GM13976 (cell line): Measurements from ENCODE around the gene KCNE1.
"Not testable (repeated sequence)": the region's sequence is repeated elsewhere in the genome, so short reads cannot be mapped to it uniquely, and the experiment has no call there.

ENCODE experiments used
- DNase-seq: peaks from one replicate; pipeline ENCODE4 v3.0.0; 2012; ENCODE audit warnings: low spot score
- CTCF ChIP-seq: IDR thresholded peaks from 2 replicates; pipeline ENCODE4 v1.5.1; 2012; ENCODE audit warnings: borderline replicate concordance, mild to moderate bottlenecking; ENCODE audit not compliant: insufficient read depth; ENCODE audit errors: extremely low read depth, missing control alignments, control extremely low read depth
- in situ Hi-C: fragments of 300-500 bp; cut with MboI; formaldehyde crosslinking; loops from one replicate; pipeline ENCODE4 v1.12.0; 2022; ENCODE audit warnings: low sequenced_read_pairs, mixed read lengths, inconsistent platforms; ENCODE audit not compliant: unreplicated experiment

KCNE1 gene

DNA sequence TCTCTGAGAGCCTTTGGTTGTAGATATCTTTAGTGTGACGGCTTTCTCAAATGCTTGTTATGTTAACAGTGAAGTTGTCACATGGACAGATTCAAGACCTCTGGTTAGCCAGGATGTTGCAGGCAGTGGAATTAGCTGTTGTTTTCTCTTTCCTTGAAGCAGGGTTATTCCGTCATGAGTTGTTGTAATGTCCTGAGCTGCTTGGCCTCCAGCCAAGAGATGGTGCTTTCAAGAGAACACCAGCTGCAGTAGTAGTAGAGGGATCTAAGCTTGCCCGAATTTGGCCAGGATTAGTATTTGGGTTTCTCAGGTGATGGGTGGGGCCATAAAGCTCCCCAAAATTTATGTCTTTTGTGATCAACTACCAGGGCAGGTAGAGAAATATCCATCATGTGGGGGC lies 13.4 kb downstream of the KCNE1 start:
- in situ Hi-C loops: no loop called here
- DNase-seq: no peak
- no peak for TF ChIP-seq CTCF

DNA sequence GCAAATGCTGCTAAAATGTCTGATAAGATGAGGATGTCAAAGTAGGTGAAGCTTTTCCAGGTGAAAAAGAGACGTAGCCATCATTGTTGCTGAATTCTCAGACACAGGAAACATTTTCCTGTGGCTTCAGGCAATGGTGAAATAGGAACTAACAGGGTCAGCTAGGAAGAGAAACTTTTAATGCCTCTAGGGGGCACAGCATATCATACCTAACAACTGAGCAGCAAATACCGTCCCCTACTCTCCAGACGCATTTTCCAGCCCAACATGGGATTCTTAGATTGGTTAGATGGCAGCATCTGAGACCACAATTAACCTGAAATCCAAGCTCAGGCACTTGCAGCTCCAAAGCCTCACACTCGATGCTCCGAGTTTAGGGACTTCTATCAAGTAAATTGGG lies 28.2 kb downstream of the KCNE1 start:
- in situ Hi-C loops, DNase-seq: not testable (repeated sequence)

GRCh38 chr21:34483435-34483834 lies 28.6 kb downstream of the KCNE1 start:
- in situ Hi-C loops, DNase-seq: not testable (repeated sequence)

DNA sequence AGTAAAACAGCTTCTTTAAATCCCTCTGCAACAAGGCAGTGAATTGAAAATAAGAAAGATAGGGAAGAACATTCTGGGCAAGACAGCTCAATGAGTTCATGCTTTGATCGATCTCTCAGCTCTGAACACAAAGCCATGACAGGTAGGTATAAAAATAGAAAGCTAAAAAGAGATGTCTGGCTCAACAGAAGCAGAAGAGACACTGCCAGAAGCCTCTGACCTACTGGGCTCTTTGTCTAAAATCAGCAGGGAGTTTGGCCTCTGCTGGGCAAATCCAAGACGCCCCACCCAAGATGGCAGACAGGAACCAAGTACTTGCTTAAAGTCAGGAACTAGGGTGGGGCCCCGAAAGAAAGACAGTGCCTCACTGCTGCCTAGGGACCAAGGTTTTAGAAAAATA lies 44.7 kb downstream of the KCNE1 start:
- in situ Hi-C loops, DNase-seq: not testable (repeated sequence)

GRCh38 chr21:34459426-34459825 lies 52.6 kb downstream of the KCNE1 start:
- in situ Hi-C loops, DNase-seq: not testable (repeated sequence)

DNA sequence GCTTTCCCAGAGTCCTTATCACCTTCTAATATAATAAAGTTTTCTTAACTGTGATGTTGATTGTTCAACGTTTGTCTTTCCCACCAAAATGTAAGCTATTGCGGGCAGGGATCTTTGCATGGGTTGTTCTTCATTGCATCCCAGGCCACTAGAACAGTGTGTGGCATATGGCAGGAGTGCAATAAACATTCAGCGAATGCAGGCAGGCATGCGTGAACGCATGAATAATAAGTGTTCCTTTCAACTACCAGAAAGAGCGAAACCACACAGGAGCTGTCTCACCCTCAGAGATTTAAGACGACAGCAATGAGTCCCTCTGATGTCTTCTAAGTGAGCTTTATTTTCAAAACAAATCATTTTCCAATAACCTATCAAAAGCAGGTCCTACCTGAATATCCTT lies 53.7 kb downstream of the KCNE1 start:
- in situ Hi-C loops, DNase-seq: not testable (repeated sequence)

GRCh38 chr21:34456180-34456579 lies 55.8 kb downstream of the KCNE1 start:
- in situ Hi-C loops, DNase-seq: not testable (repeated sequence)

DNA sequence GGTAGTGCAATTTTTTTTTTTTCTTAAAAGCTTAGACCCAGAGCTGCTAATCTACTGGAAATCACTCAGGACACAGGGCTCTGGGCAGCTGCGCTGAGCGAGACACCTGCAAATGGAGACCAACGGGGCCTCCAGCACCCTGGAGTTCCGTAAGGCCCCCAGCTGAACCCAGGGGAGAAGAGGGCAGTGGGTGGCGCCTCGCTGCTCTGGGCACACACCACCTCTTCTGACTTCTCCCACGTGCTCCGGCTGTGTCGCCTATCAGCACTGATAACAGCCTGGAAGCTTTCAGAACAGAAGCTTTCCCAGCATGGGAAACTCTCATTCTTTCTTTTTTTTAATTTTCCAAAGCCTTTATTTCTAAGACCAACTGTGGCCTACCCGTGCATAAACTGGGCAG lies 56.4 kb downstream of the KCNE1 start:
- DNase-seq, in situ Hi-C loops: not testable (repeated sequence)

DNA sequence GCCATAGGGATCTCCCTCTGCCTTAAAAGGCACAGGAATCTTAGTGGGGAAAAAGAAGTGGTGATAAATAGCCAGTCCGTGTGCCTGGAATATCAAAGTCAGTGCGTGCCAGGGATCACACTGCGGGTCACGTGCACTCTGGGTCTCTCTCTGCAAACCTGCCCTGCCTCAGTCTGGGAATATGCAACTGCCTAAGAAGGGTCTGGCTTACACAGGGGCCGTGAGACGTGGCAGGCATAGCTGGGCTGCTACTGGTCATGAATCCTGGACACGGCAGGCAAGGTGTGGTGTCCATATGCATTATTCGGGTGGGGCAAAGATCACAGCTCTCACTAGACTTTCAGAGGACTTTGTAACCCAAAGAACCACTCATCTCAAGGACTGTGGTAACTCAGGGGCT lies 65.0 kb downstream of the KCNE1 start:
- in situ Hi-C loops: not testable (repeated sequence)

DNA sequence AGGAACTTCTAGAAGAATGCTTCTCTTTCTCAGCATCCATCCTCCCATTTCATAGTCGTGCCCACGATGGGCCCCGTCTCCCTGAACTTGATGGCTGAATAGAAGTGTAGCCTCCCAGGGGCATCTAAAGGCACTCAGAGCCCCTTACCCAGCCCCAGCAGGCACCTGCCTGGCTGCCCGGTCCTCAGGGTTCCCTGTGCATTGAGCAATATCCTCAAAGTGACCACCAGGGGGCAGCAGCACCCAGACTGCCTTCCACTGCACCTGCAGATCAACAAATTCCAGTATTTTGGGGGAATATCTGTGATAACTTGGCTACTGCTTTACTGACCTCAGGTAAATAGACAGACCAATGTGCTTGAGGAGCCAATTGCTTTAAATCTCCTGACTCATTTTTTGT lies 68.5 kb downstream of the KCNE1 start:
- in situ Hi-C loops, DNase-seq: not testable (repeated sequence)

More for the DNA sequence above, 65.0 kb downstream of the KCNE1 start:
- DNase-seq: not testable (repeated sequence)

DNA sequence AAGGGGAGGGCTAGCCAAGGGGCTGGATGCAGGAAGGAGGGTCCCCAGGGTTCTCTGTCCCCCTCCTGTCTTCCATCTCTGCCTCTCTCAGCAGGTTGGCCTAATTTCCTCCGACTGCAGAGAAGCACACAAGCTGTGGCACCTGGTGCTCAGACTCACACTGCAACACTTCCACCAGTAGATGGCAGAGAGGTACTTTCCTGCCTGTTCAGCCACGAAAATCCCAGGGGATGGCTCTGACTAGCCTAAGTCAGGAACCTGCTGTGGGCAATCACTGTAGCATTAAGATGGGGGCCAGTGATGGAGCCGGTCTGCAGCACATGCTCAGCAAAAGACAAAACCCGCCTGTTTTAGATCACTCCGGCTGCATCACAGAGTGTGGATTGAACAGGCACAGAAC lies 82.3 kb downstream of the KCNE1 start:
- DNase-seq, in situ Hi-C loops: not testable (repeated sequence)

DNA sequence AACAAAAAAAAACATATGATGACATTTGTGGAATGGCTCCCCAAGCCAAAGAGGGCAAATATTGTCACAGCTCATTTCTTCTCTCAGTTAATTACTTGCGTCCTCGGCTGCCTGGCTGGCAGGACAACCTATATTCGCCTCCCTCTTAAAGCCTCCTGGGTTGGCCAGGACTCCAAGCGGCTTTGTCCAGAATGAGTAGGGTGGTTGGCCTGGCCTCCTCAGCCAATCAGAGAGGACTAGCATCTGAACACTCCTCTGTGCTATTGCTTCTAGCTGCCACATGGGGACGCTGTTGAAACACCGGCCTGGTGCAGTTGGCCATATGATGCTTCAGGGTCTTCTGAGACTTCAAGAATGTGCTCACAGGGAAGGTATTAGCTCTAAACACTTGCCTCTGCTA lies 83.6 kb downstream of the KCNE1 start:
- in situ Hi-C loops, DNase-seq: not testable (repeated sequence)

DNA sequence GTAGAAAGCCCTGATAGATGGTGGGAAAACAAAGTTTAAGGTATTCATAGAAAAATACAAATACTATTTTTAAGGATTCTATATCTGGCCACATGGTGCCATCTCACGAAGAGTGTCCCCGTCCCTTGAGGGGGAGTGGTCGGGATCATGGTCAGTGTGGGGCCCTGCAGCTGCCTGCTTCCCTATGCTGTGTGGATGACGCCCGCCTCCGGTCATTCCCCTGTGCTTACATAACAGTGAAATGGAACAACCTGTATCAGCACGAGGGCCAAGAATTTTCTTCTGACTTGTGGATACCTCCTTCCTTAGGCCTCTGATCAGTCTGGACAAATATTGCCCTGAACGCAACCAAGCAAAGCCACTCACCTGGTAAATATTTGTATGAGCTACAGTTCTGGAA lies 84.7 kb downstream of the KCNE1 start:
- DNase-seq, in situ Hi-C loops: not testable (repeated sequence)

DNA sequence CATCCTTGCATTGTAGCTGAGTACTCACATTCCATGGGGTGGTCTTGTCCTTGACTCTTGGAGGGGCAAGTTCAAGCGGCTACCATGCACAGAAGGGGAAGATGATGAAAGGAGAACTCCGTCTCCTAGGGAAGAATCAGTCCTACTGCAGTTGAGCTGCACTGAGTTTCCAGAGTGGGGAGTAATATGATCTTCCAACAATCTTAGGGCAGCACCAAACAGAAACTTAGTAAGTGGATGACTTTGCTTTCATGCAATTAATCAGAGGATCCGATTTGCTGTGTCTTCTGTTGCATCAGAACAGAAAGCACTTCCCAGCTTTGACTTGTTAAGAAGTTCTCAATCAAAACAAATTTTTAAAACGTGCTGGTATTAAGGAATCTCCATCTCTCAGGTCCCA lies 88.2 kb downstream of the KCNE1 start, which contains the start of gene SMIM34:
TSS of gene SMIM34 (minus strand) at position 147 of the 400 bp plus-strand sequence. CDS start at position 35, 112 bp downstream.
- DNase-seq, in situ Hi-C loops: not testable (repeated sequence)

DNA sequence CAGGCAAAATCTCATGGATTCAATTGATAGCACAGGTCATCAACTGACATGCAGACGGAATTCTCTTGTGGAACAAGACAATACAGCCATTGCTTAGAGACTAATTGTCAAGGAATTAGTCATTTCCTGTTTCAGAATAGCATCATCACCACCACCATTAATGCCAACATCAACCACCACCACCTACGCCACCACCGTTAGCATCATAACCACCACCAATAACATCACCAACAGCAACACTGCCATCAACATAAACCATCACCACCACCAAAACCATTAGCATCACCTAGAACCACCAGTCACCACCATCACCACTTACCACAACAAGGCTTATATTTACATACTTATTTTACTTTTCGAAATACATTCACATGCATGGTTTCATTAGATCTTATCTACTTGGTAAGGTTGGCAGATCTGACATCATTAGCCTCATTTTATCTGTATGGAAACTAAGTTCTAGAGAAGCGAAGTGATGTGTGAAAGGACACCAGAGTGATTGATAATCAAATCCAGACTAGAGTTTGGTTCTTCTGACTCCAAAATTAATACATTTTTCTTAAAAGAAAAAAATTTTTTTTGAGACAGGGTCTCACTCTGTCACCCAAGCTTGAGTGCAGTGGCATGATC lies 94.4 kb downstream of the KCNE1 start:
- in situ Hi-C loops, DNase-seq: not testable (repeated sequence)

DNA sequence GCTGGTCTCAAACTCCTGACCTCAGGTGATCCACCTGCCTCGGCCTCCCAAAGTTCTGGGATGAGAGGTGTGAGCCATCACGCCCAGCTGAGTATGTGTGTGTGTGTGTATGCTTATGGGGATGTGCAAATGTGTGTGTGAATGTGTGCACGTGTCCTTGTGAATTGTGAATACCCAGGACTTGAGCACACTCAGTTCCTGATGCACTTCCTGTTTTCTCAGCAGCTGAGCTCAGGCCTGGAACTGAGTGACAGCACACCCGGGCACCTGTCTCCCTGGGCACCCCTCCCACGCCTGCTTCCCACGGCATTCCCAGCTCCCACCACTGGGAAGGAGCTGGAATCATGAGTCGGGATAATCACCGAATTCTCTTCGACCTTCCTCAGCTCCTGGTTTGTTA lies 104.7 kb downstream of the KCNE1 start:
- in situ Hi-C loops, DNase-seq: not testable (repeated sequence)

DNA sequence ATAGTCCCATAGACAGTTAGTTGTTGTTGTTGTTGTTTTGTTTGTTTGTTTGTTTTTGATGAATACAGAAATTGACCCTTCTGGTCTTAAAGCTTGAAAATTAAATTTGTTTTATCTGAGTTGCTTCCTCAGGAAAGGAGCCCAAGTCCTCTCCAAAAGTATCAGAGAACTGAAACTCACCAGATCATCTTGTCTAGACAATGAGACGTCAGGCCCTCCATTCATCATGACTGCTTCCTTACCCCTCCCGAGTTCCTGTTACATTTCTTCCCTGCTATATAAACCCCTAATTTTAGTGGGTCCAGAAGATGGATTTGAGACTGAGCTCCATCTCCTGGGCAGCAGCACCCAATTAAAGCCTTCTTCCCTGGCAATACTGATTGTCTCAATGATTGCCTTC lies 105.3 kb downstream of the KCNE1 start:
- in situ Hi-C loops, DNase-seq: not testable (repeated sequence)

DNA sequence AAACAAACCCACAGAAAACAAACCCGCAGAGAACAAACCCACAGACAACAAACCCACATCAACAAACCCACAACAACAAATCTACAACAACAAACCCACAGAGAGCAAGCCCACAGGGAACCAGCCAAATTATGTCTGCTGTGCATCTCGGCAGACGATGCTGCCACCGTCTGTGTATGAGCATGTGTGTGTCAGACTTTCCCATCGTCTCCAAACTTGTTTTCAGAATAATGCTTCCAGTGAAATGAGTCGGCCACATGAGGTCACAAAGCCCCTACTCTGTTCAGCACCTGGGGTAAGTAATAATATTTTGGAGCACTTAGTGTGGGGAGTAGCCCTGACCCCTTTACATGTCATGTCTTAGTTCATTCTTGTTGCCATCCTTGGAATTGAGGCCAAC lies 105.9 kb downstream of the KCNE1 start:
- DNase-seq, in situ Hi-C loops: not testable (repeated sequence)

DNA sequence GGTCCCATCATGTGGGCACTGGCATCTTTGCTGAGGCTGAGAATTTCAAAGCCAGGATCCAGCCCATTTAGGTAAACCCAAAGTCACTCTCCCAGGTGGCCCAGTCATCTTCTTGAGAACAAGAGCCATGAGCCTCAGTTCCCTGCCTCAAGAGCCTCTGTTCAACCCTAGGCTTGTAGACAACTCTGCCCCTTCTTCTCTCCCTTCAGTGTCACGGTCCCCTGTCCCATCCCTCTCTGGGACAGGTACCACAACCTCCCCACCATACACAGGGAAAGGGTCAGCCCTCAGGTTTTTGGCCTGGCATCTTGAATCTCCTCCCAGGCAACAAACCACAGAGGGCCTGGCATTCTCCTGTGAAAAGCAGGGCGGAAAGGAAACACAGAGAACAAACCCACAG lies 106.3 kb downstream of the KCNE1 start:
- DNase-seq, in situ Hi-C loops: not testable (repeated sequence)
